ENCODE results near the gene SCAMP4. TPM values are rescaled to one million over a fixed set of nuclear protein-coding genes. Genes with fewer than 3 reads are reported as not detected.
"Not testable (repeated sequence)": the region's sequence is repeated elsewhere in the genome, so short reads cannot be mapped to it uniquely, and the experiment has no call there.

SCAMP4 gene
- total and polyA plus RNA-seq, 2 experiments from 2014 or later: 69.3 to 89.8 TPM

GRCh38 chr19:1875646-1876495 lies 29.3 kb upstream of the SCAMP4 start:
- Histone ChIP-seq H3K36me3 (replicated peaks; ENCODE audit: insufficient read depth, low read depth) (no peaks in the 10 kb centered on the region), H3K4me3 (peak overlapping the region; percentile 86), H3K9me3 (ENCODE audit: low read depth) (no peaks in the 10 kb centered on the region), H3K79me2 (peaks cover 58% of the 10 kb centered on the region), H4K20me1 (ENCODE audit: insufficient read depth, poor library complexity, severe bottlenecking) (peaks cover 22% of the 10 kb centered on the region), H3K27me3 (no peaks in the 10 kb centered on the region), H3K4me2 (peak overlapping the region; percentile 97), H3K27ac (peak overlapping the region; percentile 97), H3K9me2 (replicated peaks; ENCODE audit: insufficient read depth) (no peaks in the 10 kb centered on the region), H2AFZ (no peak overlapping the region), H3K4me1 (ENCODE audit: insufficient read depth) (peaks cover 27% of the 10 kb centered on the region)
- TF ChIP-seq EZH2 (IDR thresholded peaks at IDR 0.05; ENCODE audit: borderline replicate concordance) (no peak), EZH2phosphoT487 (IDR thresholded peaks at IDR 0.05; ENCODE audit: low read depth, severe bottlenecking, unreplicated experiment) (no peak), CTCF (IDR thresholded peaks at IDR 0.05; ENCODE audit: poor library complexity) (no peak)
- peak; percentile 97 for DNase-seq (ENCODE audit: low spot score)
- under 1% methylated on average over 70 of the region's 87 CpGs for WGBS (ENCODE audit: low lambda C conversion rate, missing lambda C conversion rate)

DNA sequence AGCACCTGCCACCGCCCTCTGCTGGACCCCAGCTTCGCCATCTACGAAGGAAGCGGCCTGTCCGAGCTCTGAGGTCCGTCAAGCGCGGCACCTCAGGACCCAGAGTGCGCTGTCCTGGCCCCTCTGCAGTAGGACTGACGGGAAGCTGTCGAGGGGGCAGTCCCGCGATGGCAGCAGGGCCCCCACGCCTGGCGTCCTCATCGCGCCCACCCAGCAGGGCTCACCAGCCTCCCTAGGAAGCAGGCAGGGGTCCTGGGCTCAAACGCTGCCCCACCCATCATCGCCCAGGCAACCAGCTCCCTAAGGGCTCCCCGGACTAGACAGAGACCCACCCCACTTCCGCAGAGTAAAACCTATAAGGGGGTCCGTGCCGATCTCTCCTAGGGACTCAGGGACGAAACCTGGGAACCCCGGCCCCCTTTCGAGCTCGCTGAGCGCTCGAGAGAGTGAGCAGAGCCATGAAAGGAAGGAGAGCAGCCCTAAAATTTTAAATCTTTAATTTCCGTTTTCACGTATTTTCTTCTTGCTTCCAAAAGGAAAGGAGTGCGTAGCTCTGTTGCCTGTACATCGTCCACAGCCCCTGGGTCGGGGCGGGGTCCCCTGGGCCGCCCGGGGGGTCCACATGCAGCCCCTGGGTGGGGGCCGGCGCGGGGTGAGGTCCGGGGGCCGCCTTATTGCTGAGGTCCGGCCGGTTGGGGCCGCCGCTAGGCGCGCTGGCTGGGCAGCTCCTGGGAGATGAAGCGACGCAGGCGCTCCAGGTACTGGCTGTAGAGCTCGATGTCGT lies 28.5 kb upstream of the SCAMP4 start:
- Histone ChIP-seq H4K20me1 (ENCODE audit: insufficient read depth, poor library complexity, severe bottlenecking) (peaks cover 23% of the 10 kb centered on the region), H3K4me2 (peak overlapping the region; percentile 97), H3K4me3 (peak overlapping the region; percentile 46), H3K4me1 (ENCODE audit: insufficient read depth) (peaks cover 27% of the 10 kb centered on the region), H3K27ac (peak overlapping the region; percentile 97), H3K79me2 (peaks cover 51% of the 10 kb centered on the region)
- H3K9me3 ChIP-seq (ENCODE audit: low read depth); H2AFZ ChIP-seq; H3K9me2 ChIP-seq (replicated peaks; ENCODE audit: insufficient read depth); H3K27me3 ChIP-seq; H3K36me3 ChIP-seq (replicated peaks; ENCODE audit: insufficient read depth, low read depth): not testable (repeated sequence)
- DNase-seq (ENCODE audit: low spot score): peak; percentile 51
- WGBS (ENCODE audit: low lambda C conversion rate, missing lambda C conversion rate): 14% methylated on average over 37 of the region's 53 CpGs

GRCh38 chr19:1877280-1877660 lies 27.9 kb upstream of the SCAMP4 start:
- H2AFZ ChIP-seq; H3K27ac ChIP-seq; H3K9me2 ChIP-seq (replicated peaks; ENCODE audit: insufficient read depth); H3K9me3 ChIP-seq (ENCODE audit: low read depth); H3K36me3 ChIP-seq (replicated peaks; ENCODE audit: insufficient read depth, low read depth); H3K4me3 ChIP-seq; DNase-seq (ENCODE audit: low spot score); H3K27me3 ChIP-seq: not testable (repeated sequence)
- 82% methylated on average over 2 of the region's 47 CpGs for WGBS (ENCODE audit: low lambda C conversion rate, missing lambda C conversion rate)
- Histone ChIP-seq H4K20me1 (ENCODE audit: insufficient read depth, poor library complexity, severe bottlenecking) (peaks cover 29% of the 10 kb centered on the region), H3K4me2 (peak overlapping the region; percentile 97), H3K79me2 (peaks cover 51% of the 10 kb centered on the region), H3K4me1 (ENCODE audit: insufficient read depth) (peaks cover 27% of the 10 kb centered on the region)

- not testable (repeated sequence) for H3K9me2 ChIP-seq (replicated peaks; ENCODE audit: insufficient read depth); DNase-seq (ENCODE audit: low spot score); H3K36me3 ChIP-seq (replicated peaks; ENCODE audit: insufficient read depth, low read depth); H3K27ac ChIP-seq; H3K9me3 ChIP-seq (ENCODE audit: low read depth); H3K4me3 ChIP-seq; H2AFZ ChIP-seq; H3K27me3 ChIP-seq; H3K4me2 ChIP-seq
- Histone ChIP-seq H3K4me1 (ENCODE audit: insufficient read depth) (peaks cover 33% of the 10 kb centered on the region), H3K79me2 (peaks cover 51% of the 10 kb centered on the region), H4K20me1 (ENCODE audit: insufficient read depth, poor library complexity, severe bottlenecking) (peaks cover 37% of the 10 kb centered on the region)
- WGBS (ENCODE audit: low lambda C conversion rate, missing lambda C conversion rate): 98% methylated on average over 7 of the region's 8 CpGs
Observed at GRCh38 chr19:1878583-1878982, 26.6 kb upstream of the SCAMP4 start.

DNA sequence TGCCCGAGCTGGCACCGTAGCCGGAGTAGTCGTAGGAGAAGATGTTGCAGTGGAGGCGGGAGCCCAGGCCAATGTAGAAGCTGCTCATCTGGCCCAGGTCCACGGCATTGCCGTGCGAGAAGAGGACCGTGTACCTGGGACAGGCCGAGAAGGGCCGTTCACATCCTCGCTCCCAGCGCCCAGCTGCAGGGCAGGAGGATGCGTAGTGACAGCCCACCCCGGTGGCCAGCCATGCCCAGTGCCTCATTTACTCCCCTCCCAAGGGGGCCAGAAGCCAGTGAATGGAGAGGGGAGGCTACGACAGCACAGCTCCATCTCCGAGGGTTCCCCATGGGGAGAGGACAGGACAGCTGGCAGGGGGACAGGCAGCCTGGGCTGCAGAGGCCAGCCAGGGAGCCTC lies 25.2 kb upstream of the SCAMP4 start:
- H3K27ac ChIP-seq: not testable (repeated sequence)
- H3K79me2 ChIP-seq: peaks cover 51% of the 10 kb centered on the region

More for the DNA sequence above, 25.2 kb upstream of the SCAMP4 start:
- not testable (repeated sequence) for H3K4me2 ChIP-seq; H3K36me3 ChIP-seq (replicated peaks; ENCODE audit: insufficient read depth, low read depth); DNase-seq (ENCODE audit: low spot score); H3K4me3 ChIP-seq; H2AFZ ChIP-seq; H3K9me2 ChIP-seq (replicated peaks; ENCODE audit: insufficient read depth); H3K27me3 ChIP-seq; H3K9me3 ChIP-seq (ENCODE audit: low read depth)
- 97% methylated on average over 17 of the region's 17 CpGs for WGBS (ENCODE audit: low lambda C conversion rate, missing lambda C conversion rate)
- peaks cover 28% of the 10 kb centered on the region for H3K4me1 ChIP-seq (ENCODE audit: insufficient read depth)
- H4K20me1 ChIP-seq (ENCODE audit: insufficient read depth, poor library complexity, severe bottlenecking): peaks cover 39% of the 10 kb centered on the region

All from hepatocyte (in vitro differentiated cells).